ENCODE measurements around the gene TMEM51.

TMEM51 gene

GRCh38 chr1:15212216-15212953 is 58.8 kb downstream of the TMEM51 start:
- DNase-seq (ENCODE audit: insufficient read length, low spot score) (no peak), FAIRE-seq (no peak)

- FAIRE-seq = no peak
- no peak for DNase-seq (ENCODE audit: insufficient read length, low spot score)
These were observed 59.4 kb downstream of the TMEM51 start for GRCh38 chr1:15212954-15213291.

- DNase-seq (ENCODE audit: insufficient read length, low spot score) (no peak), FAIRE-seq (no peak)
These were observed 59.8 kb downstream of the TMEM51 start for GRCh38 chr1:15213341-15213821.

GRCh38 chr1:15214527-15214926 is 61.0 kb downstream of the TMEM51 start:
- FAIRE-seq (no peak), DNase-seq (ENCODE audit: insufficient read length, low spot score) (no peak)

GRCh38 chr1:15215116-15215515 is 61.6 kb downstream of the TMEM51 start:
- FAIRE-seq (no peak), DNase-seq (ENCODE audit: insufficient read length, low spot score) (no peak)

- DNase-seq (ENCODE audit: insufficient read length, low spot score) (no peak), FAIRE-seq (no peak)
These were observed 64.1 kb downstream of the TMEM51 start for GRCh38 chr1:15217654-15218053.

GRCh38 chr1:15218287-15219279 is 65.0 kb downstream of the TMEM51 start:
- DNase-seq (ENCODE audit: insufficient read length, low spot score) (no peak), FAIRE-seq (no peak)

- FAIRE-seq (no peak), DNase-seq (ENCODE audit: insufficient read length, low spot score) (no peak)
These were observed 65.9 kb downstream of the TMEM51 start for GRCh38 chr1:15219280-15220023.

GRCh38 chr1:15220024-15220392 is 66.5 kb downstream of the TMEM51 start:
- DNase-seq (ENCODE audit: insufficient read length, low spot score) (no peak), FAIRE-seq (no peak)

- no peak for FAIRE-seq
- no peak for DNase-seq (ENCODE audit: insufficient read length, low spot score)
These were observed 67.4 kb downstream of the TMEM51 start for GRCh38 chr1:15220825-15221431.

GRCh38 chr1:15222653-15223303 is 69.2 kb downstream of the TMEM51 start:
- DNase-seq (ENCODE audit: insufficient read length, low spot score) (no peak), FAIRE-seq (no peak)

GRCh38 chr1:15224259-15224869 is 70.8 kb downstream of the TMEM51 start:
- DNase-seq (ENCODE audit: insufficient read length, low spot score) = no peak
- no peak for FAIRE-seq

- FAIRE-seq = no peak
- DNase-seq (ENCODE audit: insufficient read length, low spot score) = no peak
These were observed 71.4 kb downstream of the TMEM51 start for GRCh38 chr1:15224974-15225373.

- DNase-seq (ENCODE audit: insufficient read length, low spot score) (no peak), FAIRE-seq (no peak)
These were observed 71.9 kb downstream of the TMEM51 start for GRCh38 chr1:15225461-15225860.

- DNase-seq (ENCODE audit: insufficient read length, low spot score) (no peak), FAIRE-seq (no peak)
These were observed 73.1 kb downstream of the TMEM51 start for GRCh38 chr1:15226388-15227255.

- FAIRE-seq (no peak), DNase-seq (ENCODE audit: insufficient read length, low spot score) (no peak)
These were observed 76.2 kb downstream of the TMEM51 start for GRCh38 chr1:15229707-15230131.

- FAIRE-seq = no peak
- DNase-seq (ENCODE audit: insufficient read length, low spot score) = no peak
These were observed 78.2 kb downstream of the TMEM51 start for GRCh38 chr1:15231714-15232201.

GRCh38 chr1:15233689-15234088 is 80.1 kb downstream of the TMEM51 start:
- FAIRE-seq = no peak
- no peak for DNase-seq (ENCODE audit: insufficient read length, low spot score)

- DNase-seq (ENCODE audit: insufficient read length, low spot score) = no peak
- FAIRE-seq = no peak
These were observed 82.8 kb downstream of the TMEM51 start for GRCh38 chr1:15236321-15236721.
